ENCODE data around the gene ABT1.

ABT1 gene

DNA sequence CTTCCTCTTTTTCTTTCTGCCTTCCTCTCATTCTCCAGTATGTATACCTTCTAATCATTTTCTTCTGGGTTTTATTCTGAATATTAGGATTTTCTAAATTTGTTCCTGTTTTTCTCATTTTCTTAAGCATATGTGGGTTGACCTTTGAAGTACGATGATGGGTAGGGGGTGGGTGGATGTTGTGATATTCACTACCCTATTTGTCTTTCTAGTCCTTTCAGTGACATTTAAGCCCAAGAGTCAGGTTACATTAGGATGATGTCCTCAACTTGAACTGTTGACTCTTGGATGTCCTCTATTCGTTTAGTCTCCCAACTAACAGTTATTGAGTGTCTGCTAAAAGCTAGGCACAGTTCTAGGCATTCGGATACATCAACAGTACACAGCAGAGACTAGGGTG is 7.3 kb downstream of the ABT1 start:
- no peak for DNase-seq
- TF ChIP-seq, protein P1, sequence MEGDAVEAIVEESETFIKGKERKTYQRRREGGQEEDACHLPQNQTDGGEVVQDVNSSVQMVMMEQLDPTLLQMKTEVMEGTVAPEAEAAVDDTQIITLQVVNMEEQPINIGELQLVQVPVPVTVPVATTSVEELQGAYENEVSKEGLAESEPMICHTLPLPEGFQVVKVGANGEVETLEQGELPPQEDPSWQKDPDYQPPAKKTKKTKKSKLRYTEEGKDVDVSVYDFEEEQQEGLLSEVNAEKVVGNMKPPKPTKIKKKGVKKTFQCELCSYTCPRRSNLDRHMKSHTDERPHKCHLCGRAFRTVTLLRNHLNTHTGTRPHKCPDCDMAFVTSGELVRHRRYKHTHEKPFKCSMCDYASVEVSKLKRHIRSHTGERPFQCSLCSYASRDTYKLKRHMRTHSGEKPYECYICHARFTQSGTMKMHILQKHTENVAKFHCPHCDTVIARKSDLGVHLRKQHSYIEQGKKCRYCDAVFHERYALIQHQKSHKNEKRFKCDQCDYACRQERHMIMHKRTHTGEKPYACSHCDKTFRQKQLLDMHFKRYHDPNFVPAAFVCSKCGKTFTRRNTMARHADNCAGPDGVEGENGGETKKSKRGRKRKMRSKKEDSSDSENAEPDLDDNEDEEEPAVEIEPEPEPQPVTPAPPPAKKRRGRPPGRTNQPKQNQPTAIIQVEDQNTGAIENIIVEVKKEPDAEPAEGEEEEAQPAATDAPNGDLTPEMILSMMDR (IDR thresholded peaks at IDR 0.05; ENCODE audit: low read depth, low read length): no peak
- Histone ChIP-seq H3K27ac (no peak overlapping the region), H3K4me3 (ENCODE audit: low read depth, low read length) (no peak overlapping the region), H3K27me3 (ENCODE audit: insufficient read depth, low read depth, severe bottlenecking) (peaks cover 29% of the 10 kb centered on the region), H3K9me3 (ENCODE audit: severe bottlenecking) (no peaks in the 10 kb centered on the region), H3K36me3 (peaks cover 13% of the 10 kb centered on the region)

DNA sequence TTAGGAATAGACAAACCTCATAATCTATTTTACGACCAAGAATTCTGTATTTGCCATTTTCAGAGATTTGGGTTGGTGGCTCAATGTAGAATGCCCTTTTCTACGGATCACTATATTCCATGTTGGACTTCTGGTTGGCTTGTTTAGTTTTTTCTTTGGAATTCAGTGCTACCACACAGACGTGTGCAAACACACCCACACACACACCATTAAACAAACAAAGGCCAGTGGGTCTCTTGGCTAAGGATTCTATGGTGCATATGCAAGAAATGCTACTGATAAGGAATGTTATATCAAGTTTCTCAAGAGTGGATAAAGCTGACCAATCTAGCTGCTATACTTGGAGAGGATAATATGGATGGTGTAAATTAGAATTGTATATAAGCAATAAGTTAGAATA is 8.0 kb downstream of the ABT1 start:
- peaks cover 5% of the 10 kb centered on the region for H3K36me3 ChIP-seq
- peaks cover 37% of the 10 kb centered on the region for H3K27me3 ChIP-seq (ENCODE audit: insufficient read depth, low read depth, severe bottlenecking)
- H3K9me3 ChIP-seq (ENCODE audit: severe bottlenecking): no peaks in the 10 kb centered on the region
- H3K27ac ChIP-seq: no peak overlapping the region
- no peak overlapping the region for H3K4me3 ChIP-seq (ENCODE audit: low read depth, low read length)
- DNase-seq: no peak
- TF ChIP-seq, protein P1 (IDR thresholded peaks at IDR 0.05; ENCODE audit: low read depth, low read length): no peak

DNA sequence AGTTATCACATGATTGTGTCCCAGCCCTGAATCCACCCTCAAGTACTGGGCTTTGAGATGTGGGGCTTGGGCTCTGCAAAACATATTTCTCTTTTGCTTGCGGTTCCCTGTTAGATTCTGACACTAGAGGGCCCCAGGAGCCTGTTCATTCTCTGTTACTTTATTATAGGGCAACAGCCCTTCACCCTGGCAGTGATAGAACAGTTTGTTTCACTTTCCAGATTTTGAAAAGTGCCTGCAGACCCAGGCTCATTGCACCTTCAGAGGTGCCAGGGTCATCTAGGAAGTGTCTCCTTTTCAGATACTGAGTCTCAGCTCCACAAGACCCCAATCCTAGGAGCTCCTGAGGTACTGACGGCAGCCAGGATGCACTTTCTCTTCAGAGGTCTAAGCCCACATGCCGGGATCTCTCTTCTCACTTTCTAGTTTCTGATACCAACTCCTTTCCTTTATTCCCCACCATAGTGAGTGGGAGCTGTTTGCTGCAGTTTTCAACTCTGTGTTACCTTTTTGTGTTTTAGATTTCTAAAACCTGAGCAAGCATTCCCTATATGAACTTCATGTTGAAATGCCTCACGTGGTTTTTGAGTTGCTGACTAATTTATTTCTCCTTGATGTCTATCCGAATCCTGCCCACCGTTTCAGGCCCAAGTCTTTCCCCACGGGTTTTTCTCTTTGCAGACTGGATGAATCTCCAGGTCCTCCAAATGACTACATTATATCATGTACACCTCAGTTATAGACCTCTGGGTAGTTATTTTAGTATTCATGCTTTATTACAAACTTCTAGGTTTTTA is 10.9 kb downstream of the ABT1 start:
- Histone ChIP-seq H3K27ac (no peak overlapping the region), H3K9me3 (ENCODE audit: severe bottlenecking) (no peaks in the 10 kb centered on the region), H3K4me3 (ENCODE audit: low read depth, low read length) (no peak overlapping the region), H3K36me3 (no peaks in the 10 kb centered on the region), H3K27me3 (ENCODE audit: insufficient read depth, low read depth, severe bottlenecking) (peaks cover 65% of the 10 kb centered on the region)
- TF ChIP-seq, protein P1 (IDR thresholded peaks at IDR 0.05; ENCODE audit: low read depth, low read length): peak; percentile 83
- peak; percentile 70 for DNase-seq

DNA sequence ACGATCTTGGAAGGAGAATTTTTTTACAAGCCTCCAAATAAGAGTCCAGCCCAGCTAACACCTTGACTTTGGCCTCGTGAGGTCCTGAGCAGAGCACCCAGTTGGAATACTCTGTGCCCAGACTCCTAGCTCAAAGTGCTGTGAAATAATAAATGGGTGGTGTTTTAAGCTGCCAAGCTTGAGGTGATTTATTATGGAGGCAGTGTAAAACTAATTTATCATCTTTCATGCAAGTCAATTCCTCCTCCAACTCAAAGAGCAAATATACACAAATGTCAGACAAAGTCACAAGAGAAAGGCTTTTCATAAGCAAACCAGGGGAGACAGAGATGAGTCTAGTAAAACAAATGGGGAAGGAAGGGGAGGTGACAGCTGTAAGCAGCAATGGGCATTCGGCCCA is 12.7 kb downstream of the ABT1 start:
- DNase-seq: no peak
- TF ChIP-seq, protein P1 (IDR thresholded peaks at IDR 0.05; ENCODE audit: low read depth, low read length): no peak
- H3K4me3 ChIP-seq (ENCODE audit: low read depth, low read length): no peak overlapping the region
- H3K9me3 ChIP-seq (ENCODE audit: severe bottlenecking): no peaks in the 10 kb centered on the region
- H3K27me3 ChIP-seq (ENCODE audit: insufficient read depth, low read depth, severe bottlenecking): peaks cover 81% of the 10 kb centered on the region
- no peak overlapping the region for H3K27ac ChIP-seq
- no peaks in the 10 kb centered on the region for H3K36me3 ChIP-seq

DNA sequence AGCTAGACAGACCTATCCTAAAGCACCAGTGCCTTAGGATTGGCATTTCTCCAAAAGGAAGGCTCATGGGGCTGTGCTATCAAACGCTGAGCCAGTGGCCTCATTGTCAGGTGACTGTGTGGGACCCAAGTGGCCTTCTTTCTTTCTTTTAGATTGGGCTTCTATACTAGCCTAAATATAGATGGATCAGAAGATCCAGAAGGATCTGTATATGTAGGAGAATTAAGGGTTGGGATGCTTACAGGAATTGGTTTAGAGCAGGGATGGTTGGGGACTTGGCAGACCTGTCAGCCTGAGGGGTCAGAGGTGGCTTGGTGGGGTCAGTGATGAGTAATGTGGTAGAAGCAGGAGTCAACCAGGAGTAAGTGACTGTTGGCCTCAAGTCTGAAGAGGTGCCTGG is 14.8 kb downstream of the ABT1 start:
- H3K9me3 ChIP-seq (ENCODE audit: severe bottlenecking): peaks cover 11% of the 10 kb centered on the region
- H3K36me3 ChIP-seq: no peaks in the 10 kb centered on the region
- no peak overlapping the region for H3K4me3 ChIP-seq (ENCODE audit: low read depth, low read length)
- H3K27me3 ChIP-seq (ENCODE audit: insufficient read depth, low read depth, severe bottlenecking): peaks cover 97% of the 10 kb centered on the region
- TF ChIP-seq, protein P1 (IDR thresholded peaks at IDR 0.05; ENCODE audit: low read depth, low read length): no peak
- no peak overlapping the region for H3K27ac ChIP-seq
- DNase-seq: no peak

DNA sequence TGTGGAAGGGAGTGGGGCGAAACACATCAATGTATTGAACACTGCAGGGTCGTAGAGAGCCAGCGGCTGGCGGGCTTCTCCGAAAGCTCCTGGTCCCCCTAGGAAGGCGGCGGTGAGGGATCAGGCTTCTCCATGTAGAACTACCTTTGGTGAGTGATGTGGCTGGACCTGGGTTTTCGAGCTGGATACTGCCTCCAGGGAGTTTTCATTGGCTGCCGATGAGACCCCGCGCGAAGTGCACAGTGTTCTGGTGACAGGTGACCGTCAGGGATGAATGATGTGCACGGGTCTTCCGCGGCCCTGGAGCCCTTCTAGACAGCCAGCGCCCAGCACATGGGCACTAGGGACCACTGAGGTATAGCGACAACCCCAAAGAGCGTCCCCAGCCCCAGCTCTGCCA is 16.4 kb downstream of the ABT1 start:
- H3K27ac ChIP-seq: no peak overlapping the region
- H3K4me3 ChIP-seq (ENCODE audit: low read depth, low read length): no peak overlapping the region
- H3K9me3 ChIP-seq (ENCODE audit: severe bottlenecking): peaks cover 14% of the 10 kb centered on the region
- TF ChIP-seq, protein P1 (IDR thresholded peaks at IDR 0.05; ENCODE audit: low read depth, low read length): no peak
- H3K36me3 ChIP-seq: no peaks in the 10 kb centered on the region
- no peak for DNase-seq
- H3K27me3 ChIP-seq (ENCODE audit: insufficient read depth, low read depth, severe bottlenecking): peaks cover 94% of the 10 kb centered on the region
